ENCODE results near the gene ARHGEF19.

- TF ChIP-seq HDAC6 (IDR thresholded peaks at IDR 0.05; ENCODE audit: unreplicated experiment) (no peak), CEBPZ (IDR thresholded peaks at IDR 0.05; ENCODE audit: low read depth, low read length) (no peak), MXI1 (IDR thresholded peaks at IDR 0.05; ENCODE audit: low read depth, low read length) (no peak), JUND (IDR thresholded peaks at IDR 0.05; ENCODE audit: low read depth, low read length) (no peak), BHLHE40 (IDR thresholded peaks at IDR 0.05; ENCODE audit: borderline replicate concordance in 1 of 2, low read depth in 2 of 2, low read length in 1 of 2) (no peak), EZH2 (IDR thresholded peaks at IDR 0.05; ENCODE audit: borderline replicate concordance, control insufficient read depth, low read depth, low read length) (no peak), ELK1 (IDR thresholded peaks at IDR 0.05; ENCODE audit: low read depth, low read length) (no peak), CTCF (IDR thresholded peaks at IDR 0.05 in 2 of 3, conservative IDR thresholded peaks at IDR 0.05 in 1 of 3; ENCODE audit: control insufficient read depth in 2 of 3, extremely low read depth in 1 of 3, insufficient read depth in 1 of 3, low read depth in 3 of 3, low read length in 3 of 3) (no peak), CREM (IDR thresholded peaks at IDR 0.05; ENCODE audit: low read depth) (no peak), EP300 (IDR thresholded peaks at IDR 0.05; ENCODE audit: borderline replicate concordance in 1 of 2, control insufficient read depth in 1 of 2, low read depth in 2 of 2, low read length in 2 of 2) (no peak), POLR2AphosphoS5 (IDR thresholded peaks at IDR 0.05; ENCODE audit: low read length) (no peak)
Measured at GRCh38 chr1:16174261-16174868, 38.1 kb downstream of the ARHGEF19 start.

Data from GM12878 (cell line).